K562 (cell line): ENCODE measurements around the gene EIPR1. TPM values are rescaled to one million over a fixed set of nuclear protein-coding genes. Genes with fewer than 3 reads are reported as not detected.

Source experiments
- ATAC-seq: fragments of 200-7000 bp; cut with Tn5 transposase; 3 replicates; pipeline ENCODE4 v1.9.1; 2020; ENCODE audit warnings: moderate library complexity
- BruUV-seq: library from RNA; stranded (reverse); fragments of 400-500 nt; replicated peaks from 2 replicates; lab custom pipeline; 2021; lab: Mats Ljungman, UMichigan
- CTCF ChIA-PET: fragments of 300-600 bp; formaldehyde crosslinking; extraction: SDS; loops from one replicate; lab custom pipeline; 2021; ENCODE audit warnings: low intra/inter-chr PET ratio; lab: Yijun Ruan, JAX
- POLR2A ChIA-PET: fragments of 300-600, 350-650 bp; sonication (Branson Sonifier 250); formaldehyde crosslinking; extraction: SDS; loops from one replicate; lab custom pipeline; 2021; ENCODE audit warnings: antibody characterized with exemption, inconsistent platforms; lab: Yijun Ruan, JAX
- DNase-seq, 4 experiments: peaks; one replicate each; pipeline versions ENCODE4 v3.0.0 to v3.0.0-alpha.2; 2011 to 2018; ENCODE audit warnings: low spot score in 3 of 4, mixed read lengths in 3 of 4; ENCODE audit errors: extremely low read depth in 1 of 4
- FAIRE-seq: peaks from 2 replicates; lab custom pipeline; 2011; peaks lifted over from hg19 to GRCh38; lab: Jason Lieb, UNC
- H2AFZ ChIP-seq: 2 replicates; pipeline ENCODE4 v1.6.0; 2011; ENCODE audit warnings: low read depth, low read length, control low read depth, inconsistent platforms
- H3K27ac ChIP-seq: fragments of 200-600 bp; 3 replicates; pipeline ENCODE4 v1.8.0; 2011; ENCODE audit warnings: low read depth, mild to moderate bottlenecking, control low read depth, inconsistent platforms, low read length, moderate library complexity, mixed read lengths; ENCODE audit errors: extremely low read depth
- H3K27me3 ChIP-seq, 2 experiments: fragments of 300-600 bp in 1 of 2; 2 replicates in 1 of 2; 3 replicates in 1 of 2; pipeline versions ENCODE4 v1.6.0 to v1.8.0; 2011; ENCODE audit warnings: inconsistent platforms in 2 of 2, low read length in 2 of 2, mild to moderate bottlenecking in 1 of 2, mixed read lengths in 1 of 2, moderate library complexity in 1 of 2; ENCODE audit not compliant: control insufficient read depth in 2 of 2, insufficient read depth in 2 of 2
- H3K36me3 ChIP-seq: fragments of 300-600 bp; 3 replicates; pipeline ENCODE4 v1.8.0; 2011; ENCODE audit warnings: mild to moderate bottlenecking, low read length, inconsistent platforms; ENCODE audit not compliant: control insufficient read depth, insufficient read depth
- H3K4me1 ChIP-seq, 2 experiments: fragments of 200-600 bp in 1 of 2; replicated peaks in 1 of 2; 2 replicates in 1 of 2; 3 replicates in 1 of 2; pipeline versions ENCODE4 v1.5.1 to v1.8.0; 2011; ENCODE audit warnings: inconsistent platforms in 2 of 2, low read length in 2 of 2, mild to moderate bottlenecking in 1 of 2, mixed read lengths in 1 of 2, moderate library complexity in 1 of 2; ENCODE audit not compliant: control insufficient read depth in 2 of 2, insufficient read depth in 2 of 2
- H3K4me2 ChIP-seq: 2 replicates; pipeline ENCODE4 v1.6.1; 2011; ENCODE audit warnings: low read length, control low read depth, inconsistent platforms, mixed read lengths; ENCODE audit not compliant: insufficient read depth
- H3K4me3 ChIP-seq: fragments of 200-600 bp; sonication (generic), shearing (Covaris generic); 2 replicates; pipeline ENCODE4 v1.5.1; 2016; ENCODE audit warnings: control low read depth, inconsistent platforms
- H3K79me2 ChIP-seq: fragments of 200-600 bp; 3 replicates; pipeline ENCODE4 v1.8.0; 2011; ENCODE audit warnings: low read length, inconsistent platforms; ENCODE audit not compliant: control insufficient read depth, insufficient read depth
- H3K9ac ChIP-seq, 2 experiments: 2 replicates each; pipeline versions ENCODE4 v1.6.0 to v1.6.1; 2011; ENCODE audit warnings: low read depth in 2 of 2, low read length in 2 of 2, control low read depth in 1 of 2, inconsistent platforms in 1 of 2, mild to moderate bottlenecking in 1 of 2, mixed read lengths in 1 of 2; ENCODE audit not compliant: insufficient read depth in 1 of 2
- H3K9me1 ChIP-seq: one replicate; pipeline ENCODE4 v1.6.0; 2011; ENCODE audit warnings: inconsistent platforms, mild to moderate bottlenecking, low read length, moderate library complexity; ENCODE audit not compliant: control insufficient read depth, insufficient read depth
- H3K9me3 ChIP-seq: replicated peaks from 2 replicates; pipeline ENCODE4 v1.5.1; 2011; ENCODE audit warnings: low read depth, low read length, inconsistent platforms; ENCODE audit not compliant: control insufficient read depth, insufficient read depth
- H4K20me1 ChIP-seq: replicated peaks from 2 replicates; pipeline ENCODE4 v1.6.1; 2011; ENCODE audit warnings: low read length, inconsistent platforms, mixed read lengths; ENCODE audit not compliant: control insufficient read depth, insufficient read depth
- DLX4 ChIP-seq: fragments of 250-450 bp; sonication (Bioruptor Pico); IDR thresholded peaks from 2 replicates; pipeline ENCODE4 v1.6.1; 2021; ENCODE audit warnings: mild to moderate bottlenecking
- HINFP ChIP-seq: fragments of 450-650 bp; conservative IDR thresholded peaks from 2 replicates; pipeline ENCODE4 v1.6.1; 2016; ENCODE audit warnings: missing genetic modification characterization, low read depth, mild to moderate bottlenecking, control low read depth, missing compliant biosample characterization
- NEUROD1 ChIP-seq: fragments of 150-350 bp; IDR thresholded peaks from 2 replicates; pipeline ENCODE4 v1.6.1; 2014; ENCODE audit warnings: borderline replicate concordance, low read length, low read depth; ENCODE audit not compliant: partially characterized antibody
- PHB2 ChIP-seq: fragments of 450-650 bp; IDR thresholded peaks from 2 replicates; pipeline ENCODE4 v1.6.1; 2017; ENCODE audit warnings: low read depth
- ZNF224 ChIP-seq: sonication (generic); formaldehyde crosslinking; IDR thresholded peaks from 2 replicates; pipeline ENCODE4 v1.8.0; 2022; ENCODE audit warnings: mild to moderate bottlenecking, missing genetic modification reagents
- ZNF518B ChIP-seq: fragments of 250-450 bp; sonication (Bioruptor Pico); IDR thresholded peaks from 2 replicates; pipeline ENCODE4 v1.5.0; 2021; ENCODE audit warnings: mild to moderate bottlenecking, moderate library complexity
- ZNF778 ChIP-seq: fragments of 450-650 bp; formaldehyde crosslinking; IDR thresholded peaks from 2 replicates; pipeline ENCODE4 v1.4.0; 2020; ENCODE audit warnings: mild to moderate bottlenecking, moderate library complexity
- WGBS: fragments of 100-300 bp; shearing (Covaris generic); methylation state at CpG from one replicate; pipeline ENCODE4 v1.1.6; 2016; ENCODE audit warnings: low coverage, mixed read lengths; ENCODE audit not compliant: insufficient coverage; ENCODE audit errors: missing lambda C conversion rate; 5-methylcytosine and 5-hydroxymethylcytosine counted together
- in situ Hi-C: fragments of 300-500 bp; cut with MboI; formaldehyde crosslinking; loops from 4 replicates; pipeline ENCODE4 v1.15.0; 2018; ENCODE audit warnings: inconsistent platforms, mixed read lengths
- intact Hi-C: fragments of 100-400 bp; cut with micrococcal nuclease; formaldehyde crosslinking; loops from 2 replicates; pipeline ENCODE4 v1.14.2; 2022
- polyA plus RNA-seq, 8 experiments: library from polyadenylated mRNA; depleted of rRNA in 4 of 8; stranded (reverse) in 5 of 8; unstranded in 3 of 8; fragments of >200 nt; fragmentation: Nextera tagmentation in 2 of 8; fragmentation: Illumina TruSeq in 1 of 8; extraction: Ambion mirVana in 2 of 8; extraction: Trizol in 1 of 8; gene quantifications; 2 replicates each; pipeline versions ENCODE4 v1.2.1 to v1.2.3, GENCODE V29; 2011 to 2014; ENCODE audit warnings: inconsistent platforms in 1 of 8, missing spikeins in 1 of 8
- total RNA-seq, 7 experiments: library from RNA; depleted of rRNA in 6 of 7; stranded (reverse); fragments of >200 nt in 6 of 7; fragmentation: Illumina TruSeq in 2 of 7; extraction: Trizol in 2 of 7; gene quantifications; 2 replicates each; pipeline versions ENCODE4 v1.2.1 to v1.2.3, GENCODE V29; 2011 to 2021; ENCODE audit warnings: low replicate concordance in 1 of 7
- TF ChIP-seq, protein P1 (sequence below): fragments of 250-450 bp; sonication (Bioruptor Pico); IDR thresholded peaks from 2 replicates; pipeline ENCODE4 v1.5.0; 2022; ENCODE audit warnings: mild to moderate bottlenecking
- TF ChIP-seq, protein P2 (sequence below): sonication (generic); formaldehyde crosslinking; IDR thresholded peaks from 2 replicates; pipeline ENCODE4 v1.8.1; 2023; ENCODE audit warnings: mild to moderate bottlenecking, missing genetic modification reagents

The EIPR1 gene
- total and polyA plus RNA-seq, 9 of the 15 experiments (the other 6 are each of a cell fraction or from before 2014, with no cell fraction given), result 19.9 to 54.4 (median 35.9) TPM

- no peak overlapping the region for H3K4me3 ChIP-seq
- no peak overlapping the region; a peak in 2 of 4 replicates for H3K9ac ChIP-seq
- H3K9me3 ChIP-seq, result no peaks in the 10 kb centered on the region
- TF ChIP-seq ZNF778 (no peak), PHB2 (no peak), HINFP (no peak), DLX4 (CRISPR knock-in tag) (no peak), ZNF224 (CRISPR knock-in tag) (no peak), ZNF518B (no peak), NEUROD1 (no peak)
- TF ChIP-seq, protein P1, sequence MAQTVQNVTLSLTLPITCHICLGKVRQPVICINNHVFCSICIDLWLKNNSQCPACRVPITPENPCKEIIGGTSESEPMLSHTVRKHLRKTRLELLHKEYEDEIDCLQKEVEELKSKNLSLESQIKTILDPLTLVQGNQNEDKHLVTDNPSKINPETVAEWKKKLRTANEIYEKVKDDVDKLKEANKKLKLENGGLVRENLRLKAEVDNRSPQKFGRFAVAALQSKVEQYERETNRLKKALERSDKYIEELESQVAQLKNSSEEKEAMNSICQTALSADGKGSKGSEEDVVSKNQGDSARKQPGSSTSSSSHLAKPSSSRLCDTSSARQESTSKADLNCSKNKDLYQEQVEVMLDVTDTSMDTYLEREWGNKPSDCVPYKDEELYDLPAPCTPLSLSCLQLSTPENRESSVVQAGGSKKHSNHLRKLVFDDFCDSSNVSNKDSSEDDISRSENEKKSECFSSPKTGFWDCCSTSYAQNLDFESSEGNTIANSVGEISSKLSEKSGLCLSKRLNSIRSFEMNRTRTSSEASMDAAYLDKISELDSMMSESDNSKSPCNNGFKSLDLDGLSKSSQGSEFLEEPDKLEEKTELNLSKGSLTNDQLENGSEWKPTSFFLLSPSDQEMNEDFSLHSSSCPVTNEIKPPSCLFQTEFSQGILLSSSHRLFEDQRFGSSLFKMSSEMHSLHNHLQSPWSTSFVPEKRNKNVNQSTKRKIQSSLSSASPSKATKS, result no peak
- TF ChIP-seq, protein P2, sequence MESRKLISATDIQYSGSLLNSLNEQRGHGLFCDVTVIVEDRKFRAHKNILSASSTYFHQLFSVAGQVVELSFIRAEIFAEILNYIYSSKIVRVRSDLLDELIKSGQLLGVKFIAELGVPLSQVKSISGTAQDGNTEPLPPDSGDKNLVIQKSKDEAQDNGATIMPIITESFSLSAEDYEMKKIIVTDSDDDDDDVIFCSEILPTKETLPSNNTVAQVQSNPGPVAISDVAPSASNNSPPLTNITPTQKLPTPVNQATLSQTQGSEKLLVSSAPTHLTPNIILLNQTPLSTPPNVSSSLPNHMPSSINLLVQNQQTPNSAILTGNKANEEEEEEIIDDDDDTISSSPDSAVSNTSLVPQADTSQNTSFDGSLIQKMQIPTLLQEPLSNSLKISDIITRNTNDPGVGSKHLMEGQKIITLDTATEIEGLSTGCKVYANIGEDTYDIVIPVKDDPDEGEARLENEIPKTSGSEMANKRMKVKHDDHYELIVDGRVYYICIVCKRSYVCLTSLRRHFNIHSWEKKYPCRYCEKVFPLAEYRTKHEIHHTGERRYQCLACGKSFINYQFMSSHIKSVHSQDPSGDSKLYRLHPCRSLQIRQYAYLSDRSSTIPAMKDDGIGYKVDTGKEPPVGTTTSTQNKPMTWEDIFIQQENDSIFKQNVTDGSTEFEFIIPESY (CRISPR knock-in tag), result no peak
- H3K79me2 ChIP-seq, result no peaks in the 10 kb centered on the region
- no peaks in the 10 kb centered on the region for H3K9me1 ChIP-seq
- BruUV-seq, result no TSS peak
- in situ Hi-C loops (no loop called here), intact Hi-C loops (no loop called here)
- FAIRE-seq (no peak), DNase-seq (no peak), ATAC-seq (no peak)
- H3K27me3 ChIP-seq, result no peaks in the 10 kb centered on the region
- no peak overlapping the region for H3K4me2 ChIP-seq
- H3K36me3 ChIP-seq, result no peaks in the 10 kb centered on the region
- no peaks in the 10 kb centered on the region; the same call in 1 of the 2 replicates for H4K20me1 ChIP-seq
- CTCF ChIA-PET, result no interaction called here
- POLR2A ChIA-PET, result interaction anchor here (0.7 to 0.9 kb wide), 2 partner anchors 21 to 135 kb away, joined by 3 read pairs; no protein-coding TSS in a partner anchor
- no peak overlapping the region for H3K27ac ChIP-seq
- H2AFZ ChIP-seq, result no peak overlapping the region
- WGBS, result 84% methylated on average over 18 of the region's 20 CpGs
- 0 out of 5 replicates have a peak, but pooled peaks cover 0 to 3% of the 10 kb centered on the region in 2 experiments for H3K4me1 ChIP-seq
Observed at GRCh38 chr2:3265981-3266924, 111.4 kb downstream of the EIPR1 start.
